ENCODE data around the gene ATAD1. TPM values are rescaled to one million over a fixed set of nuclear protein-coding genes. Genes with fewer than 3 reads are reported as not detected.
"Not testable (repeated sequence)": the region's sequence is repeated elsewhere in the genome, so short reads cannot be mapped to it uniquely, and the experiment has no call there.

ATAD1 gene
- total and polyA plus RNA-seq, 5 experiments from 2014 or later, result 32.4 to 59.7 (median 39.0) TPM

DNA sequence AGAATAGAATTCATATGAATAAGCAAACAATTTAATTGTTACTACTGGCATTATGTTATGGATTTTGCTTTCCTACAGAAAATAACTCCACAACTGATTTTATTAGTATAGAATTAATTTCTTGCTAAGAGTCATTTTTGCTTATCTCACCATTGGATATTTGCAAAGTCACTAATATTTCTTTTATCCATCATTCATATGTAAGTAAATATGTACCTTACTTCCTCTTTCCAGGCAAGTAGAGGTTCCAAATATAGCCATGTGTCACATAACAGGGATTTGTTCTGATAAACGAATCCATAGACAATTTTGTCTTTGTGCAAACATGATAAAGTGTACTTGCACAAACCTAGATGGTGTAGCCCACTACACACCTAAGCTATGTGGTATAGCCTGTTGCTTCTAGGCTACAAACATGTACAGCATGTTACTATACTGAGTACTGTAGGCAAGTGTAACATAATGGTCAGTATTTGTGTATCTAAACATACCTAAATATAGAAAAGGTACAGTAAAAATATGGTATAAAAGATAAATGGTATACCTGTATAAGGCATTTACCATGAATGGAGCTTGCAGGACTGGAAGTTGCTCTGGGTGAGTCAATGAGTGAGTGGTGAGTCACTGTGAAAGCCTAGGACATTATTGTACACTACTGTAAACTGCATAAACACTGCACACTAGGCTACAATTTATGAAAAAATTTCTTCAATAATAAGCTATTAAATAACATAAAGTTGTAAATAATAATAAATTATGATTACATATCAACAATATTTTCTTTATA is 27.0 kb upstream of the ATAD1 start:
- Mint-ChIP-seq H3K4me1 (no peaks in the 10 kb centered on the region), H3K27ac (no peak overlapping the region), H3K9me3 (no peaks in the 10 kb centered on the region), H3K36me3 (no peaks in the 10 kb centered on the region), H3K27me3 (no peaks in the 10 kb centered on the region), H3K4me3 (no peak overlapping the region)
- DNase-seq (no peak), ATAC-seq (no peak)
- POLR2A ChIA-PET, result interaction anchor here (0.9 kb wide), 1 partner anchor 14 kb away, joined by 3 read pairs; no protein-coding TSS in a partner anchor

DNA sequence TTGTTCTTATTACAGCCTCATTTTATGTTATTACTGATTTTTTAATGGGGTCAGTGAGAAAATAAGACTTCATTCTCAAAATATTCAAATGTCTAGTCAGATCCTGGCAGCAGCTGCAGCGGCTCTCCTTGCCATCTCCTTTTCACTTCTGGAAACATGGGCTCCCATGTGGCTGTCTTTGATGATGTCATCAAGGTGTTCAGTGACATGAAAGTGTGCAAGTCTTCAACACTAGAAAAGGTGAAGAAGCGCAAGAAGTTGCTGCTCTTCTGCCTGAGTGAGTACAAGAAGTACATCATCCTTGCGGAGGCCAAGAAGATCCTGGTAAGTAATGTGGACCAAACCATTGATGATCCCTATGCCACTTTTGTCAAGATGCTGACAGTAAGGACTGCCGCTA is 25.7 kb upstream of the ATAD1 start:
- Mint-ChIP-seq H3K27ac (no peak overlapping the region), H3K4me1 (no peaks in the 10 kb centered on the region), H3K36me3 (peaks cover 0 to 5% (median 4%) of the 10 kb centered on the region in 3 donors), H3K27me3 (no peaks in the 10 kb centered on the region), H3K9me3 (no peaks in the 10 kb centered on the region), H3K4me3 (no peak overlapping the region)
- ATAC-seq, result no peak
- no peak for DNase-seq
- POLR2A ChIA-PET, result no interaction called here

- H3K9me3 Mint-ChIP-seq, result no peaks in the 10 kb centered on the region
- POLR2A ChIA-PET, result no interaction called here
- H3K4me1 Mint-ChIP-seq, result no peaks in the 10 kb centered on the region
- no peaks in the 10 kb centered on the region for H3K27me3 Mint-ChIP-seq
- DNase-seq (no peak), ATAC-seq (no peak)
- peaks cover 0 to 5% (median 4%) of the 10 kb centered on the region in 3 donors for H3K36me3 Mint-ChIP-seq
- no peak overlapping the region for H3K27ac Mint-ChIP-seq
- no peak overlapping the region for H3K4me3 Mint-ChIP-seq
Observed at GRCh38 chr10:87842776-87843497, 24.9 kb upstream of the ATAD1 start.

GRCh38 chr10:87842220-87842641 is 24.2 kb upstream of the ATAD1 start:
- Mint-ChIP-seq H3K36me3 (peaks cover 0 to 5% (median 4%) of the 10 kb centered on the region in 3 donors), H3K27me3 (no peaks in the 10 kb centered on the region), H3K4me3 (no peak overlapping the region), H3K9me3 (no peaks in the 10 kb centered on the region), H3K27ac (no peak overlapping the region), H3K4me1 (peaks cover 0 to 5% (median 0%) of the 10 kb centered on the region in 4 donors)
- POLR2A ChIA-PET, result no interaction called here
- DNase-seq (no peak), ATAC-seq (no peak)

DNA sequence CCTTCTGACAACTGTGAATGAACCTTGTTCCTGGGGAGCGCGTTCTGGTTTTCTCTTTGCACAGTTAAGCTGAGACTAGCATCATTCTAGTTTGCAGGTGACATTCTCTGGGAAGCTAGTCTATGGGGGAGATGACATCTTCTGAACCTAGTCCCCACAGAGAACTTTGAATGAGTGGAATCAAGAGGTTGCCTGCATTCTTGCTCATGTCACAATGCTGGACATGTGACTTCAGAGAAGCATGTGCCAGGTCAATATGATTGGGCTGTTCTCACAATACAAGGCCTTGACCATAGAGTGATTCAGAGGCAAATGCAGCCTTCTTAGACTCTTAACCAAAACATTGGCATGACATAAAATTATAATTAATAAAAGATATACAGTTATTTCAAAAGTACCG is 23.2 kb upstream of the ATAD1 start:
- H3K27me3 Mint-ChIP-seq, result no peaks in the 10 kb centered on the region
- no peak for ATAC-seq
- POLR2A ChIA-PET, result no interaction called here

GRCh38 chr10:87838650-87839049 is 20.6 kb upstream of the ATAD1 start:
- H3K4me1 Mint-ChIP-seq, result peaks cover 0 to 5% (median 0%) of the 10 kb centered on the region in 4 donors
- H3K27ac Mint-ChIP-seq, result peak overlapping the region in 1 of 10 donors; percentile 34
- POLR2A ChIA-PET, result interaction anchor here (0.7 kb wide), 1 partner anchor 20 kb away, joined by 3 read pairs; no protein-coding TSS in a partner anchor
- DNase-seq (no peak), ATAC-seq (no peak)
- H3K27me3 Mint-ChIP-seq, result no peaks in the 10 kb centered on the region
- H3K36me3 Mint-ChIP-seq, result peaks cover 4 to 14% (median 10%) of the 10 kb centered on the region in 3 donors
- no peak overlapping the region for H3K4me3 Mint-ChIP-seq
- H3K9me3 Mint-ChIP-seq, result peaks cover 0 to 8% (median 2%) of the 10 kb centered on the region in 9 donors

More for the DNA sequence above, 23.2 kb upstream of the ATAD1 start:
- no peak for DNase-seq
- Mint-ChIP-seq H3K4me1 (peaks cover 0 to 5% (median 0%) of the 10 kb centered on the region in 4 donors), H3K36me3 (peaks cover 4 to 11% (median 8%) of the 10 kb centered on the region in 3 donors), H3K9me3 (peaks cover 0 to 8% (median 2%) of the 10 kb centered on the region in 9 donors), H3K27ac (no peak overlapping the region), H3K4me3 (no peak overlapping the region)

DNA sequence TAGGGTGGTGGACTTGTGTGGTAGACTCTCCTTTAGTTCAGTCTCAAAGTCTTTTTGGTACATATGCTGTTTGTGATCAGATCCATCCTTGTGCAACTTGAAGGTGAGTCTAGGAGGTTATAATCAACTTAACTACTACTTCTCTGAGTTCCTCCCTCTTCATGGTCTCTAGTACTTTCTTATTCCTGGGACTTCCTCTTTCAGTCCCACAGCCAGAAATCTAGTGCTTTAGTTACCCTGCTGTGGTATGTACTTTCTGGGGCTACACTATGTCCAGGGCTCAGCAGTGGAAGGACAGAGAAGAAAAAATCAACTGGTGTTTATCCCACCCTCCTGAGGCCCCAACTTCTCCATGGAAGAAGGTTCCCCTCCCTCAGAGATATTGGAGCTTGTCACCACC is 19.4 kb upstream of the ATAD1 start:
- POLR2A ChIA-PET, result no interaction called here
- Mint-ChIP-seq H3K36me3 (peaks cover 4 to 14% (median 10%) of the 10 kb centered on the region in 3 donors), H3K4me3 (no peak overlapping the region), H3K9me3 (peaks cover 0 to 8% (median 2%) of the 10 kb centered on the region in 9 donors), H3K27me3 (no peaks in the 10 kb centered on the region), H3K4me1 (peaks cover 0 to 5% (median 0%) of the 10 kb centered on the region in 4 donors), H3K27ac (no peak overlapping the region)
- ATAC-seq (no peak), DNase-seq (no peak)

DNA sequence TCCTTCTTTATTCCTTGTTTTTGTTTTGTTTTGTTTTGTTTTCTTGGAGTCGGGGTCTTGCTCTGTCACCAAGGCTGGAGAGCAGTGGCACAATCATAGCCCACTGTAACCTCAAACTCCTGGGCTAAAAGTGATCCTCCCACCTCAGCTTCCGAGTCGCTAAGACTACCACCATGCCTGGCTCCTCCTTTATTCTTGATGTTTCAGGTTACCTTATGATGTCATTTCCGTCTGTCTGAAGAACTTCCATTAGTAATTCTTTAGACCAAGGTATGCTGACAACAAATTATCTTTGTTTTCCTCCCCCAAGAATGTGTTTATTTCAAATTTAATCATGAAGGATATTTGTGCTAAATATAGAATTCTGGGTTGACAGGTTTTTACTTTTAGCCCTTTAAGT is 18.1 kb upstream of the ATAD1 start:
- H3K9me3 Mint-ChIP-seq, result peaks cover 0 to 8% (median 2%) of the 10 kb centered on the region in 9 donors
- no peak overlapping the region for H3K27ac Mint-ChIP-seq
- peaks cover 4 to 14% (median 10%) of the 10 kb centered on the region in 3 donors for H3K36me3 Mint-ChIP-seq
- H3K27me3 Mint-ChIP-seq, result no peaks in the 10 kb centered on the region
- no peak overlapping the region for H3K4me3 Mint-ChIP-seq
- DNase-seq (no peak), ATAC-seq (no peak)
- POLR2A ChIA-PET, result no interaction called here
- peaks cover 0 to 5% (median 0%) of the 10 kb centered on the region in 4 donors for H3K4me1 Mint-ChIP-seq

- Mint-ChIP-seq H3K27me3 (no peaks in the 10 kb centered on the region), H3K36me3 (no peaks in the 10 kb centered on the region), H3K4me1 (peaks cover 3 to 19% (median 14%) of the 10 kb centered on the region in 4 donors), H3K4me3 (no peak overlapping the region), H3K27ac (no peak overlapping the region), H3K9me3 (no peaks in the 10 kb centered on the region)
- ATAC-seq (no peak), DNase-seq (no peak)
- POLR2A ChIA-PET, result interaction anchor here (1.9 kb wide), 1 partner anchor 12 kb away, joined by 7 read pairs; the partner anchor contains the start of gene ATAD1
Observed at GRCh38 chr10:87829986-87830729, 12.1 kb upstream of the ATAD1 start.

GRCh38 chr10:87829051-87829450 is 11.0 kb upstream of the ATAD1 start:
- H3K27ac Mint-ChIP-seq, H3K4me3 Mint-ChIP-seq, ATAC-seq, H3K36me3 Mint-ChIP-seq, H3K9me3 Mint-ChIP-seq, DNase-seq, H3K27me3 Mint-ChIP-seq: not testable (repeated sequence)
- peaks cover 3 to 19% (median 14%) of the 10 kb centered on the region in 4 donors for H3K4me1 Mint-ChIP-seq
- POLR2A ChIA-PET, result interaction anchor here (1.3 to 1.9 kb wide), 2 partner anchors 11 to 34 kb away, joined by 5 to 7 read pairs; partner anchors contain the start of genes ATAD1, KLLN and PTEN

DNA sequence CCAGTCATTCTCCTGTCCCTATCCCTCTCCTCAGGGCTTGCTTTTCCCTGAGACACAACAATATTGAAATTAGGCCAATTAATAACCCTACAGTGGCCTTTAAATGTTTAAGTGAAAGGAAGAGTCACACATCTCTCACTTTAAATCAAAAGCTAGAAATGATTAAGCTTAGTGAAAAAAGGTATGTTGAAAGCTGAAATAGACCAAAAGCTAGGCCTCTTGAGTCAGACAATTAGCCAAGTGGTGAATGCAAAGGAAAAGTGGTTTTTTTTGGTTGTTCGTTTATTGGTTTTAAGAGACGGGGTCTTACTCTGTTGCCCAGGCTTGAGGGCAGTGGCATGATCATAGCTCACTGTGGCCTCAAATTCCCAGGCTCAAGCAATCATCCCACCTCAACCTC is 9.7 kb upstream of the ATAD1 start:
- H3K36me3 Mint-ChIP-seq, result no peaks in the 10 kb centered on the region
- no peaks in the 10 kb centered on the region for H3K9me3 Mint-ChIP-seq
- POLR2A ChIA-PET, result interaction anchor here (0.9 to 1.3 kb wide), 2 partner anchors 10 to 35 kb away, joined by 3 to 5 read pairs; partner anchors contain the start of genes ATAD1, KLLN and PTEN
- ATAC-seq, result no peak
- H3K27ac Mint-ChIP-seq, result peak overlapping the region in 1 of 10 donors; percentile 58
- no peak overlapping the region for H3K4me3 Mint-ChIP-seq
- DNase-seq, result no peak
- H3K4me1 Mint-ChIP-seq, result peaks cover 3 to 19% (median 14%) of the 10 kb centered on the region in 4 donors
- H3K27me3 Mint-ChIP-seq, result no peaks in the 10 kb centered on the region

- Mint-ChIP-seq H3K27me3 (no peaks in the 10 kb centered on the region), H3K9me3 (no peaks in the 10 kb centered on the region), H3K4me3 (no peak overlapping the region), H3K27ac (peak overlapping the region in 6 of 10 donors; percentile 20 to 64 (median 52)), H3K4me1 (peaks cover 3 to 19% (median 14%) of the 10 kb centered on the region in 4 donors), H3K36me3 (no peaks in the 10 kb centered on the region)
- no peak for ATAC-seq
- POLR2A ChIA-PET, result no interaction called here
- DNase-seq, result no peak
Observed at GRCh38 chr10:87826653-87827052, 8.6 kb upstream of the ATAD1 start.

Measured in naive thymus-derived CD8-positive, alpha-beta T cell (primary cell).